HEK293 (cell line): ENCODE data around the gene KRT39.
"Not testable (repeated sequence)": the region's sequence is repeated elsewhere in the genome, so short reads cannot be mapped to it uniquely, and the experiment has no call there.

Experiments
- CTCF ChIA-PET: fragments of 350-600 bp; formaldehyde crosslinking; extraction: SDS; loops from one replicate; lab custom pipeline; 2021; ENCODE audit warnings: antibody characterized with exemption; lab: Yijun Ruan, JAX
- POLR2A ChIA-PET: fragments of 300-600 bp; formaldehyde crosslinking; extraction: SDS; loops from one replicate; lab custom pipeline; 2020; ENCODE audit warnings: antibody characterized with exemption, inconsistent platforms; lab: Yijun Ruan, JAX
- H3K27ac ChIP-seq: fragments of 200-500 bp; sonication (Bioruptor generic); 2 replicates; pipeline ENCODE4 v1.5.1; 2014; ENCODE audit warnings: low read depth, low read length, control low read depth, inconsistent platforms; ENCODE audit errors: extremely low read depth
- H3K36me3 ChIP-seq, 2 experiments: fragments of 200-500 bp in 1 of 2; sonication (Bioruptor generic) in 1 of 2; 1 replicate in 1 of 2; 2 replicates in 1 of 2; pipeline ENCODE4 v1.5.1; 2014 to 2017; ENCODE audit warnings: inconsistent platforms in 2 of 2, low read length in 2 of 2; ENCODE audit not compliant: control insufficient read depth in 2 of 2, insufficient read depth in 1 of 2
- H3K4me1 ChIP-seq: fragments of 200-500 bp; sonication (Bioruptor generic); 2 replicates; pipeline ENCODE4 v1.5.1; 2014; ENCODE audit warnings: mild to moderate bottlenecking, low read length, inconsistent platforms; ENCODE audit not compliant: control insufficient read depth, insufficient read depth
- H3K4me3 ChIP-seq: 2 replicates; pipeline ENCODE4 v1.5.1; 2011; ENCODE audit warnings: low read depth, mild to moderate bottlenecking, control low read depth, low read length, moderate library complexity
- H3K9me3 ChIP-seq: fragments of 200-500 bp; sonication (Bioruptor generic); 2 replicates; pipeline ENCODE4 v1.5.1; 2014; ENCODE audit warnings: low read depth, low read length, inconsistent platforms; ENCODE audit not compliant: control insufficient read depth, insufficient read depth
- REPIN1 ChIP-seq: fragments of 450-650 bp; formaldehyde crosslinking; IDR thresholded peaks from 2 replicates; pipeline ENCODE4 v1.5.1; 2017; ENCODE audit warnings: missing biosample characterization, missing genetic modification characterization, low read depth
- SCRT1 ChIP-seq: fragments of 450-650 bp; formaldehyde crosslinking; IDR thresholded peaks from 2 replicates; pipeline ENCODE4 v1.5.1; 2016; ENCODE audit warnings: missing biosample characterization, missing genetic modification characterization, borderline replicate concordance
- SP3 ChIP-seq: fragments of 450-650 bp; formaldehyde crosslinking; IDR thresholded peaks from 2 replicates; pipeline ENCODE4 v1.5.1; 2016; ENCODE audit warnings: missing biosample characterization, missing genetic modification characterization
- TCF7L2 ChIP-seq: IDR thresholded peaks from 2 replicates; pipeline ENCODE4 v1.6.1; 2011; ENCODE audit warnings: low read depth, mild to moderate bottlenecking, inconsistent platforms, low read length, moderate library complexity, borderline replicate concordance
- ZBTB1 ChIP-seq: fragments of 450-650 bp; formaldehyde crosslinking; IDR thresholded peaks from 2 replicates; pipeline ENCODE4 v1.5.1; 2016; ENCODE audit warnings: missing biosample characterization, missing genetic modification characterization
- ZBTB20 ChIP-seq: fragments of 450-650 bp; formaldehyde crosslinking; IDR thresholded peaks from 2 replicates; pipeline ENCODE4 v1.5.1; 2016; ENCODE audit warnings: missing biosample characterization, missing genetic modification characterization
- ZBTB7A ChIP-seq: fragments of 450-650 bp; formaldehyde crosslinking; IDR thresholded peaks from 2 replicates; pipeline ENCODE4 v1.5.1; 2016; ENCODE audit warnings: low read depth, missing biosample characterization, missing genetic modification characterization
- ZFP3 ChIP-seq: fragments of 450-650 bp; formaldehyde crosslinking; IDR thresholded peaks from 2 replicates; pipeline ENCODE4 v1.5.1; 2016; ENCODE audit warnings: low read depth, missing biosample characterization, missing genetic modification characterization
- ZNF112 ChIP-seq: fragments of 450-650 bp; formaldehyde crosslinking; IDR thresholded peaks from 2 replicates; pipeline ENCODE4 v1.5.0; 2017; ENCODE audit warnings: missing biosample characterization, missing genetic modification characterization
- ZNF211 ChIP-seq: fragments of 450-650 bp; formaldehyde crosslinking; IDR thresholded peaks from 2 replicates; pipeline ENCODE4 v1.5.1; 2016; ENCODE audit warnings: low read depth, missing biosample characterization, missing genetic modification characterization
- ZNF221 ChIP-seq: fragments of 450-650 bp; formaldehyde crosslinking; IDR thresholded peaks from 2 replicates; pipeline ENCODE4 v1.5.1; 2017; ENCODE audit warnings: missing biosample characterization, missing genetic modification characterization, borderline replicate concordance
- ZNF266 ChIP-seq: fragments of 450-650 bp; formaldehyde crosslinking; IDR thresholded peaks from 2 replicates; pipeline ENCODE4 v1.5.1; 2016; ENCODE audit warnings: missing biosample characterization, missing genetic modification characterization, low read depth
- ZNF391 ChIP-seq: fragments of 450-650 bp; formaldehyde crosslinking; IDR thresholded peaks from 2 replicates; pipeline ENCODE4 v1.5.1; 2016; ENCODE audit warnings: low read depth, missing biosample characterization, missing genetic modification characterization, borderline replicate concordance
- ZNF433 ChIP-seq: fragments of 450-650 bp; formaldehyde crosslinking; IDR thresholded peaks from 2 replicates; pipeline ENCODE4 v1.5.1; 2016; ENCODE audit warnings: missing biosample characterization, missing genetic modification characterization, low read depth
- ZNF600 ChIP-seq: fragments of 450-650 bp; formaldehyde crosslinking; IDR thresholded peaks from 2 replicates; pipeline ENCODE4 v1.5.1; 2016; ENCODE audit warnings: missing biosample characterization, missing genetic modification characterization
- ZNF623 ChIP-seq: fragments of 450-650 bp; formaldehyde crosslinking; IDR thresholded peaks from 2 replicates; pipeline ENCODE4 v1.5.1; 2016; ENCODE audit warnings: missing biosample characterization, missing genetic modification characterization
- ZNF654 ChIP-seq: fragments of 450-650 bp; formaldehyde crosslinking; IDR thresholded peaks from 2 replicates; pipeline ENCODE4 v1.5.1; 2016; ENCODE audit warnings: low read depth, missing biosample characterization, missing genetic modification characterization
- ZNF664 ChIP-seq: fragments of 450-650 bp; formaldehyde crosslinking; IDR thresholded peaks from 2 replicates; pipeline ENCODE4 v1.5.1; 2016; ENCODE audit warnings: missing biosample characterization, missing genetic modification characterization
- TF ChIP-seq, protein P1 (sequence below): fragments of 450-650 bp; IDR thresholded peaks from 2 replicates; pipeline ENCODE4 v1.5.1; 2018; ENCODE audit warnings: missing biosample characterization, missing genetic modification characterization
- TF ChIP-seq, protein P2 (sequence below): fragments of 450-650 bp; formaldehyde crosslinking; IDR thresholded peaks from 2 replicates; pipeline ENCODE4 v1.5.1; 2016; ENCODE audit warnings: missing biosample characterization, missing genetic modification characterization
- TF ChIP-seq, protein P3 (sequence below): fragments of 450-650 bp; formaldehyde crosslinking; IDR thresholded peaks from 2 replicates; pipeline ENCODE4 v1.5.1; 2017; ENCODE audit warnings: missing biosample characterization, mild to moderate bottlenecking, missing genetic modification characterization, moderate library complexity

KRT39 gene

DNA sequence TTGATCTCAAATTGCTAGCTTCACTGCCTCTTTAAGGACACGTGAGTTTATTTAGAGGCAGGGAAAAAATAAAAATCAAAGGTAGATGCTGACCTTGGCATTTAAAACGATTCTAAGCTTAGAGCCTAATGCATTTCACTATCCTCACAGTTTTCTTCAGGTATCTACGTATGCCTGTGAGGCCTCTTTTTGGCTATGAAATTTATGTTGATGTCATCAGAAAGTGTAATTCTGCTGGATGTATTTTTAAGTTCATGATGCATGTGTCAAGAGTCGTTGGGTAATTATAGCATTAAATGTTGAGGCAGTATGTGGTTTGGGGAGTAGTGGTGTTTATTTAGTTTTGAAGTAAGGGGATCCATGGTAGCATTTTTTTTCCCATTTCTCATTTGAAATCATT lies 37.2 kb upstream of the KRT39 start (continued):
- no peak for TF ChIP-seq ZFP3 (tag by site-specific recombination)
- TF ChIP-seq, all 188 proteins: peak for 0

DNA sequence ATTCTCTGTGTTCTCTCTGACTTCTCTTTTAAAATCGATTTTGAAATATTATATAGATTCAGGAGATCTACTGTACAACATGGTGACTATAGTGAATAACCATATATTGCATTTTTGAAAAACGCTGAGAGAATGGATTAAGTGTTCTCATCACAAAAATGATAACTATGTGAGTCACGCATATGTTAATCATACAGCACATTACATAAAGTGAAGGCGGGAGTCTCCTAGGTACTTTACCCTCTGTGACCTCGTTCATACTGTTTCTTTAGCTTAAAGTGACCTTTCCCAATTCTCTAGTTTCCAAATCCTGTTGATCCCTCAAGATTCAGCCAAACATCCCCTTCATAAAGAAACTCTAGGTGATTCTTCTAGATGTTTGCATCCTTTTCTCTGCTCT lies 36.1 kb upstream of the KRT39 start:
- Histone ChIP-seq H3K4me3 (no peak overlapping the region), H3K27ac (no peak overlapping the region), H3K36me3 (no peaks in the 10 kb centered on the region), H3K9me3 (no peaks in the 10 kb centered on the region), H3K4me1 (no peaks in the 10 kb centered on the region)
- POLR2A ChIA-PET, result no interaction called here
- CTCF ChIA-PET, result interaction anchor here (0.6 kb wide), 2 partner anchors 227 to 595 kb away, joined by 3 to 4 read pairs; no protein-coding TSS in a partner anchor
- TF ChIP-seq TCF7L2 (no peak), ZNF221 (tag by site-specific recombination) (no peak), ZNF211 (no peak), ZNF654 (tag by site-specific recombination) (no peak)
- TF ChIP-seq, all 188 proteins: peak for 0

DNA sequence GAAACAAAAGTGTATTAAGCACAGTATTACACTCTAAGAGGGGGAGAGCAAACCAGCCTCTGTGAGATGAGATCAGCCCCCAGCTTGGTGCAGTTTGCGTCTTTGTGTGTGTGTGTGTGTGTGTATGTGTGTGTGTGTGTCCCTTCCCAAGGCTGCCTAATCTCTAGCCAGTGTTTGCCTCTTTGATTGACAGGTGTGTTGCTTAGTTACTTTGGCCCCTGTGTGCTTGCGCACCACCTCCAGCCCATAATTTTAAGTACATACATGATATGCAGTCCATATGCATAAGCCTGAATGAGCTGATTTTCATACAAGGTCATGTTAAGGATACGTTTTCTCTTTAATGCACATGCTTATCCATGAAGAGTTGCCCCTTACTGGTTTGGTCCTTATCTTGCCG lies 35.0 kb upstream of the KRT39 start:
- Histone ChIP-seq H3K9me3 (no peaks in the 10 kb centered on the region), H3K4me3 (no peak overlapping the region), H3K27ac (no peak overlapping the region), H3K4me1 (no peaks in the 10 kb centered on the region), H3K36me3 (no peaks in the 10 kb centered on the region)
- POLR2A ChIA-PET, result no interaction called here
- CTCF ChIA-PET, result no interaction called here
- TF ChIP-seq ZBTB20 (tag by site-specific recombination), result no peak
- no peak for TF ChIP-seq ZNF391 (tag by site-specific recombination)
- no peak for TF ChIP-seq ZNF433 (tag by site-specific recombination)
- no peak for TF ChIP-seq REPIN1
- TF ChIP-seq, protein P1, sequence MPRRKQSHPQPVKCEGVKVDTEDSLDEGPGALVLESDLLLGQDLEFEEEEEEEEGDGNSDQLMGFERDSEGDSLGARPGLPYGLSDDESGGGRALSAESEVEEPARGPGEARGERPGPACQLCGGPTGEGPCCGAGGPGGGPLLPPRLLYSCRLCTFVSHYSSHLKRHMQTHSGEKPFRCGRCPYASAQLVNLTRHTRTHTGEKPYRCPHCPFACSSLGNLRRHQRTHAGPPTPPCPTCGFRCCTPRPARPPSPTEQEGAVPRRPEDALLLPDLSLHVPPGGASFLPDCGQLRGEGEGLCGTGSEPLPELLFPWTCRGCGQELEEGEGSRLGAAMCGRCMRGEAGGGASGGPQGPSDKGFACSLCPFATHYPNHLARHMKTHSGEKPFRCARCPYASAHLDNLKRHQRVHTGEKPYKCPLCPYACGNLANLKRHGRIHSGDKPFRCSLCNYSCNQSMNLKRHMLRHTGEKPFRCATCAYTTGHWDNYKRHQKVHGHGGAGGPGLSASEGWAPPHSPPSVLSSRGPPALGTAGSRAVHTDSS (tag by site-specific recombination), result no peak
- no peak for TF ChIP-seq SCRT1 (tag by site-specific recombination)
- TF ChIP-seq ZBTB7A (tag by site-specific recombination), result no peak
- TF ChIP-seq ZNF600 (tag by site-specific recombination), result no peak
- TF ChIP-seq, protein P2, sequence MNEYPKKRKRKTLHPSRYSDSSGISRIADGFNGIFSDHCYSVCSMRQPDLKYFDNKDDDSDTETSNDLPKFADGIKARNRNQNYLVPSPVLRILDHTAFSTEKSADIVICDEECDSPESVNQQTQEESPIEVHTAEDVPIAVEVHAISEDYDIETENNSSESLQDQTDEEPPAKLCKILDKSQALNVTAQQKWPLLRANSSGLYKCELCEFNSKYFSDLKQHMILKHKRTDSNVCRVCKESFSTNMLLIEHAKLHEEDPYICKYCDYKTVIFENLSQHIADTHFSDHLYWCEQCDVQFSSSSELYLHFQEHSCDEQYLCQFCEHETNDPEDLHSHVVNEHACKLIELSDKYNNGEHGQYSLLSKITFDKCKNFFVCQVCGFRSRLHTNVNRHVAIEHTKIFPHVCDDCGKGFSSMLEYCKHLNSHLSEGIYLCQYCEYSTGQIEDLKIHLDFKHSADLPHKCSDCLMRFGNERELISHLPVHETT, result no peak

DNA sequence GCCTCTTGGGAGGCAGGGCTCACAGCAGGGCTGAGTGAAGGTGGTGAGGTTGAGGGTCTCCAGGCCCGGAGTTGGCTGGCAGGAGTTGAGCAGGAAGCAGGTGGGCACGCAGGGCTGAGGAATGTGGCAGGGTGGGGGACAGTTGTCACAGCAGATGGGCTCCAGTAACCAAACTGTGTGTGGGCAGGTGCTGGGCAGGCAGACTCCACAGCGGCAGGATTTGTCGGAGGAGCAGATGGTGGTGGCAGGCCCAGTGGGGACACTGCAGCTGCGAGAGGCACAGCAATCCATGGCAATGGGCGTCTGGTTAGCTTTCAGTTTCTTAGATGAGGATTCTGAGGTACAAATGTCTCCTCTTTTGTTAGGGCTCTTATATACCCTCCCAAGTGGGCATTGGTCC lies 32.8 kb upstream of the KRT39 start, which contains the start of gene KRTAP3-2:
TSS of gene KRTAP3-2 (minus strand) at position 344 of the 400 bp plus-strand sequence. CDS start at position 291, 53 bp downstream.
- H3K9me3 ChIP-seq, H3K4me1 ChIP-seq, H3K36me3 ChIP-seq, POLR2A ChIA-PET, H3K4me3 ChIP-seq, H3K27ac ChIP-seq: not testable (repeated sequence)
- CTCF ChIA-PET, result interaction anchor here (0.7 kb wide), 1 partner anchor 579 kb away, joined by 3 read pairs; no protein-coding TSS in a partner anchor

DNA sequence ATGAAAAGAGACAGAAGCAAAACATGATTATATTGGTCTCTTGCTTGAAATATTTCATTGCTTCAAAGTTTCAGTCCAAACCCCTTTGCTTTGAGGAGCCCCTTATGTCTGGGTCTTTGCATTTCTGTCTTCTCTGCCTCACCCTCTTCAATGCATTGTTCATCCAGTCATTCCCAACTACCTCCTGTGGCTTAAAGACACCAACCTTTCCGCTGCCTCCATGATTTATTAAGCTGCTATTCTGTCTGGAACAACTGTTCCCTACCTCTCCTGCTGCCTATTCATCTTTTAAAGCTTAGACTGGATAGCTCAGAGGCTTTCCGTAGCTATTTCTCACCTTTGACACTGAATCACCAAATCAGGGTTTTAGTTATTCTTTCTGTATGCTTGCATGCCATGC lies 30.6 kb upstream of the KRT39 start:
- Histone ChIP-seq H3K9me3 (no peaks in the 10 kb centered on the region), H3K27ac (no peak overlapping the region), H3K4me1 (no peaks in the 10 kb centered on the region), H3K36me3 (no peaks in the 10 kb centered on the region), H3K4me3 (no peak overlapping the region)
- ChIA-PET POLR2A (no interaction called here), CTCF (interaction anchor here (0.7 to 1.0 kb wide), 2 partner anchors 83 to 666 kb away, joined by 3 to 5 read pairs; no protein-coding TSS in a partner anchor)
- TF ChIP-seq, protein P3, sequence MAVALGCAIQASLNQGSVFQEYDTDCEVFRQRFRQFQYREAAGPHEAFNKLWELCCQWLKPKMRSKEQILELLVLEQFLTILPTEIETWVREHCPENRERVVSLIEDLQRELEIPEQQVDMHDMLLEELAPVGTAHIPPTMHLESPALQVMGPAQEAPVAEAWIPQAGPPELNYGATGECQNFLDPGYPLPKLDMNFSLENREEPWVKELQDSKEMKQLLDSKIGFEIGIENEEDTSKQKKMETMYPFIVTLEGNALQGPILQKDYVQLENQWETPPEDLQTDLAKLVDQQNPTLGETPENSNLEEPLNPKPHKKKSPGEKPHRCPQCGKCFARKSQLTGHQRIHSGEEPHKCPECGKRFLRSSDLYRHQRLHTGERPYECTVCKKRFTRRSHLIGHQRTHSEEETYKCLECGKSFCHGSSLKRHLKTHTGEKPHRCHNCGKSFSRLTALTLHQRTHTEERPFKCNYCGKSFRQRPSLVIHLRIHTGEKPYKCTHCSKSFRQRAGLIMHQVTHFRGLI (tag by site-specific recombination), result no peak
- TF ChIP-seq SP3 (tag by site-specific recombination), result no peak
- TF ChIP-seq ZNF664 (tag by site-specific recombination), result no peak
- TF ChIP-seq ZNF623 (tag by site-specific recombination), result no peak
- no peak for TF ChIP-seq ZNF112
- TF ChIP-seq ZBTB7A (tag by site-specific recombination), result no peak
- TF ChIP-seq ZNF266 (tag by site-specific recombination), result no peak
- no peak for TF ChIP-seq ZBTB1 (tag by site-specific recombination)
